K562 treated with DMSO at 1 percent for 24 hours (cell line): Measurements from ENCODE around the gene TGFB1I1. TPM values are rescaled to one million over a fixed set of nuclear protein-coding genes. Genes with fewer than 3 reads are reported as not detected.

Source experiments
- total RNA-seq: library from RNA; unstranded; fragments of 300-600 nt; gene quantifications from 2 replicates; pipeline ENCODE4 v1.2.3, GENCODE V29; 2022; ENCODE audit warnings: low read depth; ENCODE audit not compliant: insufficient read depth

The TGFB1I1 gene
- 0.95 and 4.6 TPM in 2 replicates for total RNA-seq

DNA sequence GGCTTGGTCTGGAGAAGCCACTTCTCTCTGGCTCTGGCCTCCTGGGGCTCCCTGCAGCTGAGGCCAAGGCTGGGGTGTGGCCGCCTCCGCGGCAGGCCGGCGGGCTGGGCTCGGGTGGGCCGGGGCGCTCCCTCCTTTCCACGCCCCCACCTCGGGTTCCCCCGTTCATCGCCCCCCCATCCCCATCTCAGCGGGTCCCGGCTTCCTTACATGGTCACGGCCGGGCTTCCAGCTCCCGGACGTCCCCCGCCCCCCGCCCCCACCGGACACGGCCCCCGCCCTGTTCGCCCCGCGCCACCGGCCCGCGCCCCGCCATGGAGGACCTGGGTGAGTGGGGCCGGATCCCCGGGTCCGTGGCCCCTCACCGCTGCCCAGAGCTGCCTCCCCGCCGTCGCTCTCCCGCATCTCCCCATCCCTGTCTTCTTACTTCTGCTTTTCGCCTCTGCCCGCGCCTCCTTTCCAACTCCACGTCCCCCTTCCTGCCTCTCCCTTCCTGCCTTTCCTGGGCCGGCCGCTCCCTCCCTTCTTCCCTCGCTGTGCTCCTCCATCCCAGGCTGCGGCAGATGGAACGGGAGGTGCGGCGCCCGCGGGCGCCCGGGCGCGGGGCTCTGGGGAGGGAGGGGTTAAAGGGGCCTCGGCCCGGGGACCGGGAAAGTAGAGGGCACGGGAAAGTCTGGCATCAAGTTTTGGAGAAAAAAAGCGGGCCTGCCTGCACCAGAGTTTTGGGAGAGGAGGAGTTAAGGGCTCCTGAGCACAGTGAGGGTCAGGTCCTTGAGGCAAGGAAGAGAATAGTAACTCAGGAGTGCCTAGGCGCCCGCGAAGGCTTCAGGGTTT is at the start of gene TGFB1I1:
Gene TGFB1I1, plus strand, starts transcription at position 278 of the 834 bp plus-strand sequence. Its CDS starts 37 bp downstream, at position 315.

DNA sequence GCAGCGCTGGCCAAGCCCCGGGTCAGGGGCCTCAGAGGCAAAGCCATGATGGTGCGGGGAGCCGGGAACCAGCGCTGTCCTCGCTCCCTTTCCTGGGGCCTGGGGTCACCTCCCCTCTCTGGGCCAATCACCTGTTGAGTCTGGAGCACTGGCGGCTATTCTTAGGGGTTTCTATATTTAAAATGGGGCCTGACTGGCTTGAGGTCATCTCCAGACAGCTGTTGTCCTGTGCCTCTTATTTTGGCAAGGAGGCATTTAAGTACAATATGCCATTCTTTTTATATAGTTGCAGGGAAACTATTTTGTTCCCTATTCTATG is 43.7 kb upstream of the TGFB1I1 start, which contains the start of gene COX6A2:
Gene COX6A2, minus strand, starts transcription at position 82 of the 319 bp plus-strand sequence. Its CDS starts 35 bp downstream, at position 47.

DNA sequence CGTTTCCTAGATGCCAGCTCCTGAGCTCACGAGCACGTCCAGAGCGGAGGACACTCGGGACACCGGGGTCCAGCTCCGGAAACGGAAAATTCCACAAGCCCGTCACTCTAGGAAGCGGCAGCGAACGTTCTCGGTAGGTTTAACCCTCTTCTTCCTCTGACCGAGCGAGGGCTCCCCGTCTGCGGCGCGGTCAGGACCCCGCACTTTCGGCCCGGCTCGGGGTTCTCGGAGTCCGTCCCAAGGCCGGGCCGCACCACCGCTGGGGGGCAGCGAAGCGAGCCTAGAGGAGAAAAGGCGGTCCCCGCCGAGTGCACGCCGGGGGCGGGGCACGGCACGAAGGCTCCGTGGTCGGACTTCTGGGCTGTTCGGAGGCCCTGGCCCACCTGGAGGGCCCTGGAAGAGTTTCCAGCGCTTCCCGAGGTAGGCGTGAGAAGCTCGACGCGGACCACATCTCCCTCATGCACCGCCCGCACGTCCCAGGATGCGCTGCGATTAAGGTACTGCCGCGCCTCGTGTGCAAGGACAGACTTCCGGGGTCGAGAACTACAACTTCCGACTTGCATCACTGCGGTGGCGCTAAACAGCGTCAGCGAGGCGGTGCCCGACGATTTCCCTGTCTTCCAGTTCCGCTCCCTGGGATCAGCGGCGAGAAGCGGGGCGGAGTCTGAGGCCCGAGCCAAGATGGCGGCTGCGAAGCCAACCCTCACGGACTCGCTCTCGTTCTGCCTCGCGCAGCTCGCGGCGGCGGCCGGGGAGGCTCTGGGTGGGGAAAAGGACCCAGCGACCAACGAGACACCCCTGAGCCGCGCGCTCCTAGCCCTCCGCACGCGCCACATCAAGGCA is 12.9 kb upstream of the TGFB1I1 start, which contains the start of gene ARMC5:
Gene ARMC5, plus strand, starts transcription at position 658 of the 843 bp plus-strand sequence. Its CDS starts 24 bp downstream, at position 682.

DNA sequence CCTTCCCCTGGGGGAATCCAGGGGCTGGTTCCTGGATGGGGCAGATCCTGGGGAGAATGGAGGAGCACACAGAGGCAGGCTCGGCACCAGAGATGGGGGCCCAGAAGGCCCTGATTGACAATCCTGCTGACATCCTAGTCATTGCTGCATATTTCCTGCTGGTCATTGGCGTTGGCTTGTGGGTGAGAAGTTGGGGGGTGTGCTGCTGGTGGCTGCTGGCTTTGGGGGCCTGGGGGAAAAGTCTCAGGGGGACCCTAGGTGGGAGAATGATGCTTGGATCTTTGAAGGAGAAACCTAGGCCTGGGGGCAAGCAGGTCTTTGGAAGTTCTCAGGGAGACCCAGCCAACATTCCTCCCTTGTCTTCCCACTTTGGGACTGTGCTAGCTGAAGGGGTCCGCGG is 11.1 kb downstream of the TGFB1I1 start, which contains the start of gene SLC5A2:
Gene SLC5A2, plus strand, starts transcription at position 43 of the 400 bp plus-strand sequence. Its CDS starts 14 bp downstream, at position 57.

DNA sequence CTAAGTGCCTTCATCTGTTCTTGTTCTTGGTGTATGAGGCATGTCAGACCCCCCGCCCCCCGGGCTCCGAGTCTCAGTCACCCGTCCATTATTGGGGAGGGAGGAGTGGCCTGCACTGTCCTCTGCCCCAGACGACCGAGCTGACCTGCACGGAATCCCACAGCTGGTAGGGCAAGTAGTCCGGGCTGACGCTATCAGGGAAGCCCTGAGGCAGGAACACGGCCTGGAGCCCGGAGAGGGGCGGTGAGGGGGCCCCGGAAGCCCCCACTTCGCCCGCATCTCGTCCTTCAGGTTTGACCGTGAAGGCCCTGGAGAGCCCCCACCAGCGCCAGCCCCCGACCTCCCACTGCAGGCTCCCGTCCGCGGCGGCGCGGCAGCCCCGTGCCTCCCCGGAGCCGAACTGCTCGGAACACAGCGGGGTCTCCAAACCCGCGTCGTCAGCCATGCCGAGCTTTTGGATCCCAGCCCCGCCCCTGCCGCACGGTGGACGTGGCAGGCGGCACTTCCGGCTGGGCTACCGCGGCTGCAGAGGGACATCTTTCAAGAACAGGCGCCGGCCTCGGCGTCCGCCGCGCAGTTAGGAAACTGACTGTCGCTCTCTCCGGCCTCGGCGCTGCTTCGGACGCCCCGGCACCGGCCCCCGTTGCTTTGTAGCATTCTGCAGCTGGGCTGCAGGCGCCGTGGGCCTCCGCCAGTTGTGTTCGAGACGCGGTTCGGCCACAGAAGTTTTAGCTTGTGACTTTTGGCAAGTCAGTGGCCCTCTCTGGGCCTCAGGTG is 36.2 kb downstream of the TGFB1I1 start, which contains the start of gene RUSF1:
Gene RUSF1, minus strand, starts transcription at position 463 of the 777 bp plus-strand sequence. Its CDS starts 18 bp downstream, at position 445.

Other genes starting within 250 kb of the TGFB1I1 start
- gene ITGAM, start 212.2 kb upstream of the TGFB1I1 start, total RNA-seq: 3.6 and 5.1 TPM in 2 replicates
- gene ITGAX, start 117.0 kb upstream of the TGFB1I1 start, total RNA-seq: 0.44 and 0.50 TPM in 2 replicates
- gene ITGAD, start 78.8 kb upstream of the TGFB1I1 start, total RNA-seq: not detected in 2 replicates
- not detected in 2 replicates for gene COX6A2, start 43.8 kb upstream of the TGFB1I1 start, total RNA-seq
- 0.38 and 0.90 TPM in 2 replicates for gene ZNF843, start 29.4 kb upstream of the TGFB1I1 start, total RNA-seq
- gene ARMC5, start 12.7 kb upstream of the TGFB1I1 start, total RNA-seq: 26.2 and 26.9 TPM in 2 replicates
- 3.9 and 4.9 TPM in 2 replicates for gene SLC5A2, start 11.0 kb downstream of the TGFB1I1 start, total RNA-seq
- gene RUSF1, start 36.2 kb downstream of the TGFB1I1 start, total RNA-seq: 74.8 and 82.3 TPM in 2 replicates
- gene AHSP, start 55.7 kb downstream of the TGFB1I1 start, total RNA-seq: 4.4 and 6.0 TPM in 2 replicates